ENCODE data around the gene CAV1. TPM values are rescaled to one million over a fixed set of nuclear protein-coding genes. Genes with fewer than 3 reads are reported as not detected.

CAV1 gene
- total and polyA plus RNA-seq, 5 donors from 2014 or later = 0.11 to 0.18 TPM; not detected in 3

GRCh38 chr7:116562529-116563121, 37.8 kb downstream of the CAV1 start:
- H3K27me3 ChIP-seq (ENCODE audit: control insufficient read depth, insufficient read depth, low read length) = peaks cover 14% of the 10 kb centered on the region
- no peaks in the 10 kb centered on the region for H3K4me1 Mint-ChIP-seq
- no peak for DNase-seq
- H3K9me3 ChIP-seq (ENCODE audit: control insufficient read depth in 2 of 2, low read length in 2 of 2) = no peaks in the 10 kb centered on the region
- H3K27ac ChIP-seq (ENCODE audit: insufficient read depth, low read length, poor library complexity, severe bottlenecking) = no peak overlapping the region
- peaks cover 0 to 3% (median 0%) of the 10 kb centered on the region in 7 donors for H3K9me3 Mint-ChIP-seq
- no peaks in the 10 kb centered on the region for H3K4me1 ChIP-seq (ENCODE audit: control insufficient read depth, insufficient read depth, low read length, poor library complexity, severe bottlenecking)
- no peak overlapping the region for H3K4me3 ChIP-seq (ENCODE audit: low read depth, low read length)
- peak overlapping the region in 1 of 3 donors; percentile 39 for H3K27ac Mint-ChIP-seq
- no peaks in the 10 kb centered on the region for H3K36me3 ChIP-seq (ENCODE audit: control insufficient read depth, insufficient read depth, low read length)
- peaks cover 15% of the 10 kb centered on the region for H3K27me3 Mint-ChIP-seq
- no peak overlapping the region for H3K4me3 Mint-ChIP-seq
- ATAC-seq (ENCODE audit: low read depth in 2 of 2) = no peak
- no peaks in the 10 kb centered on the region for H3K36me3 Mint-ChIP-seq

GRCh38 chr7:116565981-116566380, 41.1 kb downstream of the CAV1 start:
- DNase-seq = no peak
- H3K27me3 Mint-ChIP-seq = peaks cover 10% of the 10 kb centered on the region

GRCh38 chr7:116566666-116567065, 41.8 kb downstream of the CAV1 start:
- no peaks in the 10 kb centered on the region for H3K4me1 Mint-ChIP-seq
- H3K9me3 Mint-ChIP-seq = peaks cover 0 to 3% (median 0%) of the 10 kb centered on the region in 7 donors
- peaks cover 15% of the 10 kb centered on the region for H3K27me3 ChIP-seq (ENCODE audit: control insufficient read depth, insufficient read depth, low read length)
- H3K4me3 ChIP-seq (ENCODE audit: low read depth, low read length) = no peak overlapping the region
- H3K4me1 ChIP-seq (ENCODE audit: control insufficient read depth, insufficient read depth, low read length, poor library complexity, severe bottlenecking) = no peaks in the 10 kb centered on the region
- H3K27me3 Mint-ChIP-seq = peaks cover 11% of the 10 kb centered on the region
- ATAC-seq (ENCODE audit: low read depth in 2 of 2) (no peak), DNase-seq (no peak)
- H3K4me3 Mint-ChIP-seq = no peak overlapping the region
- H3K27ac Mint-ChIP-seq = no peak overlapping the region
- no peaks in the 10 kb centered on the region for H3K36me3 ChIP-seq (ENCODE audit: control insufficient read depth, insufficient read depth, low read length)
- H3K27ac ChIP-seq (ENCODE audit: insufficient read depth, low read length, poor library complexity, severe bottlenecking) = no peak overlapping the region
- no peaks in the 10 kb centered on the region for H3K9me3 ChIP-seq (ENCODE audit: control insufficient read depth in 2 of 2, low read length in 2 of 2)
- no peaks in the 10 kb centered on the region for H3K36me3 Mint-ChIP-seq

More at GRCh38 chr7:116565981-116566380, 41.1 kb downstream of the CAV1 start:
- peaks cover 0 to 3% (median 0%) of the 10 kb centered on the region in 7 donors for H3K9me3 Mint-ChIP-seq
- no peaks in the 10 kb centered on the region for H3K36me3 Mint-ChIP-seq
- no peaks in the 10 kb centered on the region for H3K36me3 ChIP-seq (ENCODE audit: control insufficient read depth, insufficient read depth, low read length)
- no peak for ATAC-seq (ENCODE audit: low read depth in 2 of 2)
- no peak overlapping the region for H3K4me3 ChIP-seq (ENCODE audit: low read depth, low read length)
- no peaks in the 10 kb centered on the region for H3K4me1 ChIP-seq (ENCODE audit: control insufficient read depth, insufficient read depth, low read length, poor library complexity, severe bottlenecking)
- H3K9me3 ChIP-seq (ENCODE audit: control insufficient read depth in 2 of 2, low read length in 2 of 2) = no peaks in the 10 kb centered on the region
- H3K27ac Mint-ChIP-seq = no peak overlapping the region
- H3K4me3 Mint-ChIP-seq = no peak overlapping the region
- no peak overlapping the region for H3K27ac ChIP-seq (ENCODE audit: insufficient read depth, low read length, poor library complexity, severe bottlenecking)
- no peaks in the 10 kb centered on the region for H3K4me1 Mint-ChIP-seq
- H3K27me3 ChIP-seq (ENCODE audit: control insufficient read depth, insufficient read depth, low read length) = peaks cover 13% of the 10 kb centered on the region

GRCh38 chr7:116569737-116570136, 44.9 kb downstream of the CAV1 start:
- DNase-seq (no peak), ATAC-seq (ENCODE audit: low read depth in 2 of 2) (no peak)
- H3K4me3 Mint-ChIP-seq = no peak overlapping the region
- H3K27ac Mint-ChIP-seq = no peak overlapping the region
- no peaks in the 10 kb centered on the region for H3K4me1 Mint-ChIP-seq
- no peak overlapping the region for H3K27ac ChIP-seq (ENCODE audit: insufficient read depth, low read length, poor library complexity, severe bottlenecking)
- no peaks in the 10 kb centered on the region for H3K36me3 ChIP-seq (ENCODE audit: control insufficient read depth, insufficient read depth, low read length)
- no peaks in the 10 kb centered on the region for H3K4me1 ChIP-seq (ENCODE audit: control insufficient read depth, insufficient read depth, low read length, poor library complexity, severe bottlenecking)
- peaks cover 10% of the 10 kb centered on the region for H3K27me3 Mint-ChIP-seq
- H3K9me3 Mint-ChIP-seq = no peaks in the 10 kb centered on the region
- no peaks in the 10 kb centered on the region for H3K9me3 ChIP-seq (ENCODE audit: control insufficient read depth in 2 of 2, low read length in 2 of 2)
- H3K27me3 ChIP-seq (ENCODE audit: control insufficient read depth, insufficient read depth, low read length) = peaks cover 15% of the 10 kb centered on the region
- no peaks in the 10 kb centered on the region for H3K36me3 Mint-ChIP-seq
- no peak overlapping the region for H3K4me3 ChIP-seq (ENCODE audit: low read depth, low read length)

- no peaks in the 10 kb centered on the region for H3K4me1 ChIP-seq (ENCODE audit: control insufficient read depth, insufficient read depth, low read length, poor library complexity, severe bottlenecking)
- no peak for ATAC-seq (ENCODE audit: low read depth in 2 of 2)
These were observed 45.5 kb downstream of the CAV1 start for GRCh38 chr7:116570306-116570705.

GRCh38 chr7:116571037-116571436, 46.2 kb downstream of the CAV1 start:
- no peak for ATAC-seq (ENCODE audit: low read depth in 2 of 2)
- no peak overlapping the region for H3K27ac Mint-ChIP-seq
- Histone ChIP-seq H3K36me3 (ENCODE audit: control insufficient read depth, insufficient read depth, low read length) (no peaks in the 10 kb centered on the region), H3K9me3 (ENCODE audit: control insufficient read depth in 2 of 2, low read length in 2 of 2) (no peaks in the 10 kb centered on the region), H3K4me3 (ENCODE audit: low read depth, low read length) (no peak overlapping the region), H3K27ac (ENCODE audit: insufficient read depth, low read length, poor library complexity, severe bottlenecking) (no peak overlapping the region), H3K4me1 (ENCODE audit: control insufficient read depth, insufficient read depth, low read length, poor library complexity, severe bottlenecking) (no peaks in the 10 kb centered on the region), H3K27me3 (ENCODE audit: control insufficient read depth, insufficient read depth, low read length) (peaks cover 18% of the 10 kb centered on the region)
- DNase-seq = no peak
- H3K4me1 Mint-ChIP-seq = no peaks in the 10 kb centered on the region
- H3K9me3 Mint-ChIP-seq = no peaks in the 10 kb centered on the region
- no peak overlapping the region for H3K4me3 Mint-ChIP-seq
- peaks cover 13% of the 10 kb centered on the region for H3K27me3 Mint-ChIP-seq
- no peaks in the 10 kb centered on the region for H3K36me3 Mint-ChIP-seq

More at GRCh38 chr7:116570306-116570705, 45.5 kb downstream of the CAV1 start:
- no peak overlapping the region for H3K27ac ChIP-seq (ENCODE audit: insufficient read depth, low read length, poor library complexity, severe bottlenecking)
- Mint-ChIP-seq H3K4me3 (no peak overlapping the region), H3K9me3 (no peaks in the 10 kb centered on the region), H3K27ac (no peak overlapping the region), H3K36me3 (no peaks in the 10 kb centered on the region), H3K4me1 (no peaks in the 10 kb centered on the region), H3K27me3 (peaks cover 13% of the 10 kb centered on the region)
- no peak for DNase-seq
- peaks cover 18% of the 10 kb centered on the region for H3K27me3 ChIP-seq (ENCODE audit: control insufficient read depth, insufficient read depth, low read length)
- no peak overlapping the region for H3K4me3 ChIP-seq (ENCODE audit: low read depth, low read length)
- H3K36me3 ChIP-seq (ENCODE audit: control insufficient read depth, insufficient read depth, low read length) = no peaks in the 10 kb centered on the region
- no peaks in the 10 kb centered on the region for H3K9me3 ChIP-seq (ENCODE audit: control insufficient read depth in 2 of 2, low read length in 2 of 2)

- no peaks in the 10 kb centered on the region for H3K9me3 ChIP-seq (ENCODE audit: control insufficient read depth in 2 of 2, low read length in 2 of 2)
- H3K27ac ChIP-seq (ENCODE audit: insufficient read depth, low read length, poor library complexity, severe bottlenecking) = no peak overlapping the region
- H3K4me1 ChIP-seq (ENCODE audit: control insufficient read depth, insufficient read depth, low read length, poor library complexity, severe bottlenecking) = no peaks in the 10 kb centered on the region
- H3K27ac Mint-ChIP-seq = no peak overlapping the region
- no peaks in the 10 kb centered on the region for H3K4me1 Mint-ChIP-seq
- no peaks in the 10 kb centered on the region for H3K36me3 ChIP-seq (ENCODE audit: control insufficient read depth, insufficient read depth, low read length)
- H3K4me3 ChIP-seq (ENCODE audit: low read depth, low read length) = no peak overlapping the region
- H3K36me3 Mint-ChIP-seq = no peaks in the 10 kb centered on the region
- H3K27me3 ChIP-seq (ENCODE audit: control insufficient read depth, insufficient read depth, low read length) = peaks cover 18% of the 10 kb centered on the region
- no peak for DNase-seq
- peaks cover 13% of the 10 kb centered on the region for H3K27me3 Mint-ChIP-seq
- H3K9me3 Mint-ChIP-seq = no peaks in the 10 kb centered on the region
- ATAC-seq (ENCODE audit: low read depth in 2 of 2) = no peak
- no peak overlapping the region for H3K4me3 Mint-ChIP-seq
These were observed 46.7 kb downstream of the CAV1 start for GRCh38 chr7:116571552-116571951.

- DNase-seq (no peak), ATAC-seq (ENCODE audit: low read depth in 2 of 2) (no peak)
- Histone ChIP-seq H3K4me3 (ENCODE audit: low read depth, low read length) (no peak overlapping the region), H3K9me3 (ENCODE audit: control insufficient read depth in 2 of 2, low read length in 2 of 2) (no peaks in the 10 kb centered on the region), H3K36me3 (ENCODE audit: control insufficient read depth, insufficient read depth, low read length) (no peaks in the 10 kb centered on the region), H3K27me3 (ENCODE audit: control insufficient read depth, insufficient read depth, low read length) (peaks cover 18% of the 10 kb centered on the region), H3K27ac (ENCODE audit: insufficient read depth, low read length, poor library complexity, severe bottlenecking) (no peak overlapping the region), H3K4me1 (ENCODE audit: control insufficient read depth, insufficient read depth, low read length, poor library complexity, severe bottlenecking) (no peaks in the 10 kb centered on the region)
- no peak overlapping the region for H3K27ac Mint-ChIP-seq
- H3K4me3 Mint-ChIP-seq = no peak overlapping the region
- H3K36me3 Mint-ChIP-seq = no peaks in the 10 kb centered on the region
- H3K27me3 Mint-ChIP-seq = peaks cover 15% of the 10 kb centered on the region
- no peaks in the 10 kb centered on the region for H3K9me3 Mint-ChIP-seq
- no peaks in the 10 kb centered on the region for H3K4me1 Mint-ChIP-seq
These were observed 47.2 kb downstream of the CAV1 start for GRCh38 chr7:116572036-116572435.
